Mucosa of rectum (tissue), 2 donors: ENCODE data around the gene LIMS2.

ENCODE experiments used
- H3K27ac ChIP-seq, 2 donors: one replicate each; pipeline ENCODE4 v1.7.0; 2013; ENCODE audit warnings: inconsistent platforms in 2 of 2, low read depth in 2 of 2, low read length in 2 of 2
- H3K27me3 ChIP-seq, 2 donors: one replicate each; pipeline ENCODE4 v1.7.0; 2013; ENCODE audit warnings: low read length in 2 of 2; ENCODE audit not compliant: control insufficient read depth in 2 of 2, insufficient read depth in 2 of 2
- H3K36me3 ChIP-seq, 2 donors: one replicate each; pipeline ENCODE4 v1.7.0; 2013; ENCODE audit warnings: low read length in 2 of 2; ENCODE audit not compliant: control insufficient read depth in 2 of 2, insufficient read depth in 2 of 2
- H3K4me1 ChIP-seq, 2 donors: one replicate each; pipeline ENCODE4 v1.7.0; 2013; ENCODE audit warnings: low read length in 2 of 2, mild to moderate bottlenecking in 1 of 2; ENCODE audit not compliant: control insufficient read depth in 2 of 2, insufficient read depth in 2 of 2
- H3K4me3 ChIP-seq, 2 donors: one replicate each; pipeline ENCODE4 v1.7.0; 2013; ENCODE audit warnings: low read length in 2 of 2
- H3K9ac ChIP-seq, 2 donors: one replicate each; pipeline ENCODE4 v1.7.0; 2013; ENCODE audit warnings: low read length in 2 of 2, low read depth in 1 of 2, mild to moderate bottlenecking in 1 of 2
- H3K9me3 ChIP-seq, 2 donors: one replicate each; pipeline ENCODE4 v1.7.0; 2013; ENCODE audit warnings: low read length in 2 of 2; ENCODE audit not compliant: control insufficient read depth in 2 of 2
- donor health status: healthy.
- donor health status: Normal muscosa, but diverticular disease.

Gene LIMS2

GRCh38 chr2:127673291-127674069, 1.9 kb downstream of the LIMS2 start:
- Histone ChIP-seq H3K4me1 (peaks cover 0 to 6% of the 10 kb centered on the region in 2 donors), H3K9ac (peak overlapping the region; percentile 62 to 63), H3K36me3 (no peaks in the 10 kb centered on the region), H3K27me3 (peaks cover 25 to 54% of the 10 kb centered on the region in 2 donors), H3K27ac (peak overlapping the region; percentile 67 to 78), H3K4me3 (peak overlapping the region; percentile 59 to 66), H3K9me3 (no peaks in the 10 kb centered on the region)

- H3K4me3 ChIP-seq, result peak overlapping the region in 1 of 2 donors; percentile 20
- H3K36me3 ChIP-seq, result no peaks in the 10 kb centered on the region
- peaks cover 0 to 6% of the 10 kb centered on the region in 2 donors for H3K4me1 ChIP-seq
- H3K27me3 ChIP-seq, result peaks cover 25 to 48% of the 10 kb centered on the region in 2 donors
- no peaks in the 10 kb centered on the region for H3K9me3 ChIP-seq
- peak overlapping the region; percentile 32 to 78 for H3K27ac ChIP-seq
- no peak overlapping the region for H3K9ac ChIP-seq
Observed at GRCh38 chr2:127672341-127673224, 2.7 kb downstream of the LIMS2 start.

DNA sequence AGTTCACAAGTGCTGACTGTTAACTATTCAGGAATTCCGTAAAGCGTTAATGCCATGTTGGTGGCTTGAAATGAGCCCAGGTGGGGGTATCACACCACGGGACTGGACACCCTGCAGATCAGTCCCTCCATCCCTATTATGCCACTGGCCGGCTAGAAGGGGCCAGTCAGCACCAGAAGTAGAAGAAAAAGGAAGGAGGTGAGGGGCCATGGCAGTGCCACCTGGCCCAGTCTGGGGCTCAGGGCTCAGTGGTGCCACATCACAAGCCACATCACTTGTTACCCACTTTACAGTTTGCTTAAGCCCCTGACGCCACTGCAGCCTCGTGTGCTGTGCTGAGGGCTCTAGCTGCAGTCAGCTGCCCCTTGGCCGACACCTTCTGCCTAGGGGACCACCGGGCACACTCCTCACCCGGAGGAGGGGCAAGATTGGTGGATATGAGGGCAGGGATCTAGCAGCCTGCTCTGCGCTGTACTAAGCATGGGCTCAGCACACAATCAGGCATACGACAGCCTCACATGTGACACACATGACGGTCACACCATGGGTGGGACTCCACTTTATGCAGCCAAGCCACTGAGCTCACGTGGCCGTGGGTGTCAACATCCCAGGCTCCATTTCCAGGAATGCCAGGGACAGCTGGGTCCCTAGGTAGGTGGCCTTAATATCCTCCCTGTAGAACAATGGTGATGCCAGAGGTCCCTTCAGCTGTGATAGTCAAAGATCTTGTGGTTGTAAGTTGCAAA, 3.6 kb downstream of the LIMS2 start:
- no peaks in the 10 kb centered on the region for H3K9me3 ChIP-seq
- no peak overlapping the region for H3K9ac ChIP-seq
- H3K4me3 ChIP-seq, result no peak overlapping the region
- H3K36me3 ChIP-seq, result no peaks in the 10 kb centered on the region
- H3K4me1 ChIP-seq, result peaks cover 0 to 6% of the 10 kb centered on the region in 2 donors
- peak overlapping the region in 1 of 2 donors; percentile 78 for H3K27ac ChIP-seq
- peaks cover 22 to 40% of the 10 kb centered on the region in 2 donors for H3K27me3 ChIP-seq

DNA sequence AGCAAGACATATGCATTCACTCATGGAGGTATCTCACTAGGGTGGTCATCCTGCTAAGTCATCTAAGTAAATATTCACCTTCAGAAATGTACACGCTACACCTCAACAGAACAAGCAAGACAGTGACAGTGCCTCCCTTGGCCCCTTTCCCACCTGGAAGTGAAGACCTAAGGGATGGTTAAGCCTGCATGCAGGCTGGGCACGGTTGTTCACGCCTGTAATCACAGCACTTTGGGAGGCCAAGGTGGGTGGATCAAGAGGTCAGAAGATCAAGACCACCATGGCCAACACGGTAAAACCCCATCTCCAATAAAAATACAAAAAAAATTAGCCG, 4.4 kb downstream of the LIMS2 start:
- Histone ChIP-seq H3K4me1 (peaks cover 0 to 6% of the 10 kb centered on the region in 2 donors), H3K36me3 (no peaks in the 10 kb centered on the region), H3K27me3 (peaks cover 18 to 41% of the 10 kb centered on the region in 2 donors), H3K9me3 (no peaks in the 10 kb centered on the region), H3K4me3 (no peak overlapping the region), H3K27ac (no peak overlapping the region), H3K9ac (no peak overlapping the region)

GRCh38 chr2:127670055-127670956, 5.0 kb downstream of the LIMS2 start:
- Histone ChIP-seq H3K9me3 (no peaks in the 10 kb centered on the region), H3K27me3 (peaks cover 14 to 40% of the 10 kb centered on the region in 2 donors), H3K36me3 (no peaks in the 10 kb centered on the region), H3K27ac (no peak overlapping the region), H3K4me3 (no peak overlapping the region), H3K9ac (no peak overlapping the region), H3K4me1 (peaks cover 0 to 6% of the 10 kb centered on the region in 2 donors)

DNA sequence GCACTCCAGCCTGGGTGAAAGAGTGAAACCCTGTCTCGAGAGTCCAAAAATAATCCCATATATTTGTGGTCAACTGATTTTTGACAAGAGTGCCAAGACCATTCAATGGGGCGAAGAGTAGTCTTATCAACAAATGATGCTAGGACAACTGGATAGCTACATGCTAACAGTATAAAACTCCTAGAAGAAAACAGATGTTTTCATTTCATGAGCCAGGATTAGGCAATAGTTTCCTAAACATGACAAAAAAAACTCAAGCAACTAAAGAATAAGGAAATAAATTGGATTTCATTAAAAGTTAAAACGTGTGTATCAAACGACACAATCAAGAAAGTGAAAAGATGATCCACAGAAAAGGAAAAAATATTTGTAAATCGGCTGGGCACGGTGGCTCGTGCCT, 6.3 kb downstream of the LIMS2 start:
- Histone ChIP-seq H3K27me3 (peaks cover 16 to 41% of the 10 kb centered on the region in 2 donors), H3K4me3 (no peak overlapping the region), H3K9ac (no peak overlapping the region), H3K27ac (no peak overlapping the region), H3K36me3 (no peaks in the 10 kb centered on the region), H3K4me1 (no peaks in the 10 kb centered on the region), H3K9me3 (no peaks in the 10 kb centered on the region)

- Histone ChIP-seq H3K4me3 (no peak overlapping the region), H3K27me3 (peaks cover 18 to 19% of the 10 kb centered on the region in 2 donors), H3K4me1 (peaks cover 3 to 7% of the 10 kb centered on the region in 2 donors), H3K9me3 (no peaks in the 10 kb centered on the region), H3K27ac (peak overlapping the region in 1 of 2 donors; percentile 62), H3K9ac (no peak overlapping the region), H3K36me3 (no peaks in the 10 kb centered on the region)
Observed at GRCh38 chr2:127665267-127665893, 9.9 kb downstream of the LIMS2 start.

- Histone ChIP-seq H3K36me3 (no peaks in the 10 kb centered on the region), H3K9ac (no peak overlapping the region), H3K27ac (peak overlapping the region; percentile 21 to 62), H3K4me3 (peak overlapping the region in 1 of 2 donors; percentile 43), H3K9me3 (no peaks in the 10 kb centered on the region), H3K27me3 (peaks cover 17 to 19% of the 10 kb centered on the region in 2 donors), H3K4me1 (peaks cover 3 to 7% of the 10 kb centered on the region in 2 donors)
Observed at GRCh38 chr2:127664895-127665225, 10.5 kb downstream of the LIMS2 start.
